Testis (tissue), 3 donors: Measurements from ENCODE around the gene SDF2L1. TPM values are rescaled to one million over a fixed set of nuclear protein-coding genes. Genes with fewer than 3 reads are reported as not detected.

ENCODE experiments used
- DNase-seq: peaks from one replicate; pipeline ENCODE4 v3.0.0-alpha.2; 2019
- H3K27ac ChIP-seq, 2 donors: fragments of 200-600 bp; sonication (generic); one replicate each; pipeline ENCODE4 v1.5.1; 2019
- H3K27me3 ChIP-seq: fragments of 200-600 bp; sonication (generic); one replicate; pipeline ENCODE4 v1.5.1; 2019
- H3K36me3 ChIP-seq: fragments of 200-600 bp; sonication (generic); one replicate; pipeline ENCODE4 v1.5.1; 2017; ENCODE audit warnings: low read depth; ENCODE audit errors: missing control alignments
- H3K4me1 ChIP-seq: fragments of 200-600 bp; sonication (generic); one replicate; pipeline ENCODE4 v1.5.1; 2019
- H3K4me3 ChIP-seq, 2 donors: fragments of 200-600 bp; sonication (generic); one replicate each; pipeline ENCODE4 v1.5.1; 2017 to 2019
- H3K9me3 ChIP-seq: fragments of 200-600 bp; sonication (generic); one replicate; pipeline ENCODE4 v1.5.1; 2017
- POLR2A ChIP-seq: fragments of 450-650 bp; IDR thresholded peaks from one replicate; pipeline ENCODE4 v1.6.1; 2017; ENCODE audit warnings: antibody characterized with exemption, mild to moderate bottlenecking, moderate library complexity
- WGBS, 2 donors: methylation state at CpG; one replicate each; pipeline ENCODE4 v1.1.5; 2018; 5-methylcytosine and 5-hydroxymethylcytosine counted together
- intact Hi-C: fragments of 100-400 bp; cut with DNase I; formaldehyde crosslinking; loops from one replicate; pipeline ENCODE4 v1.15.1; 2023; ENCODE audit warnings: low total_unique reads
- polyA plus RNA-seq: library from polyadenylated mRNA; stranded (reverse); fragments of 350-450 nt; fragmentation: Illumina TruSeq; extraction: RNeasy Lipid Tissue Mini Kit (QIAGEN cat#74804); gene quantifications from one replicate; pipeline ENCODE4 v1.2.3, GENCODE V29; 2014; ENCODE audit warnings: low read depth, low replicate concordance; ENCODE audit not compliant: insufficient read depth
- total RNA-seq, 2 donors: library from RNA; depleted of rRNA; stranded (reverse); fragments of >200 nt; gene quantifications; one replicate each; pipeline ENCODE4 v1.2.3, GENCODE V29; 2016
- TF ChIP-seq, protein P1 (sequence below), 3 experiments: fragments of 450-650 bp in 2 of 3; fragments of 200-600 bp in 1 of 3; sonication (generic) in 1 of 3; IDR thresholded peaks; one replicate each; pipeline ENCODE4 v1.5.1; 2016 to 2019; ENCODE audit warnings: antibody characterized with exemption in 3 of 3, mild to moderate bottlenecking in 2 of 3, moderate library complexity in 1 of 3

SDF2L1 gene
- total and polyA plus RNA-seq, 3 donors from 2014 or later, result 23.9 to 34.3 (median 33.0) TPM

DNA sequence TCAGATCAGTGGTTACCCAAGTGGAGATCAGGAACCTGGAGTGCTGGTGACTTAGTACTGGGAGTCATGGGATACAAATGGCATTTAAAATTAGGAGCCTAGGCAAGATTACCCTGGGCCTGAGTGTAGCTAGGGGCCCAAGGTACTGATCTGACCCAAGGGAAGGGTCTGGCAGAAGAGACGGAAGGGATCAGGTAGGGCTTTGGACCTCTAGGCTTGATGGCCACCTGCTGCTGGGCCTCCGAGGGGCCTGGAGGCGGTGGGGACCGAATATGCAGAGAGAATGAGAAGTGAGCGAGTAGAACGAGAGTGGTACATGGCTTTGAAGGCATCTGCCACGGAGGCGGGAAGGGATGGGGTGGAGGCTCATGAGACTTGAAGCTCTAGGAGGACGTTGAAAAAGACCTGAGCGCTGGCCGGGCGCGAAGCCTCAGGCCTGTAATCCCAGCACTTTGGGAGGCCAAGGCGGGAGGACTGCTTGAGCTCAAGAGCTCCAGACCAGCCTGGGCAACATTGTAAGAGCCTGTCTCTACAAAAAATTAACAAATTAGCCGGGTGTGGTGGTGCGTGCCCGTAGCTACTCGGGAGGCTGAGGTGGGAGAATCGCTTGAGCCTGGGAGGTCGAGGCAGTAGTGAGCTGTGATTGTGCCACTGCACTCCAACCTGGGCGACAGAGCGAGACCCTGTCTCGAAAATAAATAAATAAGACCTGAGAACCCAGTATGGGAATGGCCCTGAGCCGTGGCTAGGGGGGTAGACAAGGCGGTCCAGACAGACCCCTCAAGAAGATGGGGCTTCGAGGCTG is 23.1 kb downstream of the SDF2L1 start:
- 47 to 57% methylated on average over 26 of the region's 26 CpGs for WGBS, 2 donors
- no peak for DNase-seq
- peak overlapping the region; percentile 80 to 88 for H3K27ac ChIP-seq
- peaks cover 6% of the 10 kb centered on the region for H3K4me1 ChIP-seq
- peak overlapping the region; percentile 77 to 87 for H3K4me3 ChIP-seq
- intact Hi-C loops, result no loop called here
- TF ChIP-seq, protein P1, sequence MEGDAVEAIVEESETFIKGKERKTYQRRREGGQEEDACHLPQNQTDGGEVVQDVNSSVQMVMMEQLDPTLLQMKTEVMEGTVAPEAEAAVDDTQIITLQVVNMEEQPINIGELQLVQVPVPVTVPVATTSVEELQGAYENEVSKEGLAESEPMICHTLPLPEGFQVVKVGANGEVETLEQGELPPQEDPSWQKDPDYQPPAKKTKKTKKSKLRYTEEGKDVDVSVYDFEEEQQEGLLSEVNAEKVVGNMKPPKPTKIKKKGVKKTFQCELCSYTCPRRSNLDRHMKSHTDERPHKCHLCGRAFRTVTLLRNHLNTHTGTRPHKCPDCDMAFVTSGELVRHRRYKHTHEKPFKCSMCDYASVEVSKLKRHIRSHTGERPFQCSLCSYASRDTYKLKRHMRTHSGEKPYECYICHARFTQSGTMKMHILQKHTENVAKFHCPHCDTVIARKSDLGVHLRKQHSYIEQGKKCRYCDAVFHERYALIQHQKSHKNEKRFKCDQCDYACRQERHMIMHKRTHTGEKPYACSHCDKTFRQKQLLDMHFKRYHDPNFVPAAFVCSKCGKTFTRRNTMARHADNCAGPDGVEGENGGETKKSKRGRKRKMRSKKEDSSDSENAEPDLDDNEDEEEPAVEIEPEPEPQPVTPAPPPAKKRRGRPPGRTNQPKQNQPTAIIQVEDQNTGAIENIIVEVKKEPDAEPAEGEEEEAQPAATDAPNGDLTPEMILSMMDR (IDR thresholded peaks at IDR 0.05), result no peak
- TF ChIP-seq POLR2A, result no peak
- H3K27me3 ChIP-seq, result no peaks in the 10 kb centered on the region
- H3K9me3 ChIP-seq, result no peaks in the 10 kb centered on the region
- H3K36me3 ChIP-seq, result no peaks in the 10 kb centered on the region

DNA sequence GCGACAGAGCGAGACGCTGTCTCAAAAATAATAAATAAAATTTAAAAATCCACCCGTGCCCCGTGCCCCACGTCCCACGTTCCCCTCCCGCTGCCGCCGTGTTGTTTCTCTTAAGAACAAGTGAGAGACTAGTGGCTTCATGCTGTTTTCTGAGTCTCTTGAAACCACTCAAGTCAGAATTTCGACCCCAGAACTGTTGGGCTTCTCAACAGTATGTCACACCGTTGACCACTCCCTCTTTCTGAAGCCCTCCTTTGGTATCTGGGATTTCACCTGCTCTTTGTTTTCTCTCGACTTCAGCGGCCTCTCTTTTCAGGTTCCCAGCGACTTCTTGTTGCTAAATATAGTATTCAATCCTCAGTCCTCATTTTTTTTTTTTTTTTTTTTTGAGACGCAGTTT is 24.7 kb downstream of the SDF2L1 start:
- intact Hi-C loops, result no loop called here

DNA sequence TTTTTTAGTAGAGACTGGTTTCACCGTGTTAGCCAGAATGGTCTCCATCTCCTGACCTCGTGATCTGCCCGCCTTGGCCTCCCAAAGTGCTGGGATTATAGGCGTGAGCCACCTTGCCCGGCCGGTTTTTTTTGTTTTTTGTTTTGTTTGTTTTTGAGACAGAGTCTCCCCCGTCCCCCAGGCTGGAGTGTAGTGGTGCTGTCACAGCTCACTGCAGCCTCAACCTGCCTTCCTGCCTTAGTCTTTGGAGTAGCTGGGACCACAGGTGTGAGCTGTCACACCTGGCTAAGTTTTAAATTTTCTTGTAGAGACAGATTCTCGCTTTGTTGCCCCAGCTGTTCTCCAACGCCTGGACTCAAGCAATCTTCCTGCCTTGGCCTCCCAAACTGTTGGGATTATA is 26.9 kb downstream of the SDF2L1 start:
- DNase-seq, result no peak
- intact Hi-C loops, result no loop called here
- Histone ChIP-seq H3K9me3 (no peaks in the 10 kb centered on the region), H3K27me3 (no peaks in the 10 kb centered on the region), H3K4me1 (peaks cover 6% of the 10 kb centered on the region), H3K4me3 (no peak overlapping the region), H3K27ac (no peak overlapping the region), H3K36me3 (no peaks in the 10 kb centered on the region)
- 88 to 92% methylated on average over 9 of the region's 9 CpGs for WGBS, 2 donors
- TF ChIP-seq POLR2A, result no peak
- TF ChIP-seq, protein P1 (IDR thresholded peaks at IDR 0.05), result no peak

More for the DNA sequence above, 24.7 kb downstream of the SDF2L1 start:
- TF ChIP-seq, protein P1 (IDR thresholded peaks at IDR 0.05), result no peak
- no peak for TF ChIP-seq POLR2A
- Histone ChIP-seq H3K4me1 (peaks cover 6% of the 10 kb centered on the region), H3K27ac (no peak overlapping the region), H3K9me3 (no peaks in the 10 kb centered on the region), H3K27me3 (no peaks in the 10 kb centered on the region), H3K36me3 (no peaks in the 10 kb centered on the region), H3K4me3 (peak overlapping the region; percentile 77 to 87)
- 38 to 39% methylated on average over 16 of the region's 16 CpGs for WGBS, 2 donors
- DNase-seq, result no peak

- Histone ChIP-seq H3K4me3 (no peak overlapping the region), H3K9me3 (no peaks in the 10 kb centered on the region), H3K4me1 (no peaks in the 10 kb centered on the region), H3K27ac (no peak overlapping the region), H3K36me3 (no peaks in the 10 kb centered on the region), H3K27me3 (no peaks in the 10 kb centered on the region)
- intact Hi-C loops, result no loop called here
- no peak for DNase-seq
- TF ChIP-seq, protein P1 (IDR thresholded peaks at IDR 0.05), result no peak
- no peak for TF ChIP-seq POLR2A
- whole genome bisulfite sequencing, 2 donors, result 83 to 91% methylated on average over 6 of the region's 6 CpGs
Observed at GRCh38 chr22:21672107-21672629, 30.1 kb downstream of the SDF2L1 start.
